GM12878 (cell line): ENCODE results near the gene FNDC3B. TPM values are rescaled to one million over a fixed set of nuclear protein-coding genes. Genes with fewer than 3 reads are reported as not detected.

ENCODE experiments used
- ATAC-seq: fragments of 200-7000 bp; cut with Tn5 transposase; 3 replicates; pipeline ENCODE4 v1.9.1; 2020; ENCODE audit warnings: mild to moderate bottlenecking, moderate library complexity
- BruUV-seq: library from RNA; stranded (reverse); fragments of 400-500 nt; replicated peaks from 2 replicates; lab custom pipeline; 2021; lab: Mats Ljungman, UMichigan
- CTCF ChIA-PET: fragments of 300-600 bp; sonication (Branson Sonifier 250); formaldehyde crosslinking; extraction: SDS; loops from one replicate; lab custom pipeline; 2021; ENCODE audit warnings: inconsistent platforms; lab: Yijun Ruan, JAX
- POLR2A ChIA-PET: fragments of 350-600 bp; formaldehyde crosslinking; extraction: SDS; loops from one replicate; lab custom pipeline; 2021; ENCODE audit warnings: inconsistent platforms; lab: Charles Lee
- RAD21 ChIA-PET: fragments of 300-600 bp; sonication (Branson Sonifier 250); formaldehyde crosslinking; loops from one replicate; lab custom pipeline; 2023; ENCODE audit warnings: antibody characterized with exemption; ENCODE audit not compliant: unreplicated experiment; lab: Charles Lee
- SMC1A ChIA-PET: fragments of 300-600 bp; sonication (Branson Sonifier 250); formaldehyde crosslinking; loops from one replicate; lab custom pipeline; 2023; ENCODE audit not compliant: unreplicated experiment, uncharacterized antibody; lab: Charles Lee
- DNase-seq: peaks from one replicate; pipeline ENCODE4 v3.0.0-alpha.2; 2011; ENCODE audit warnings: low read depth, low spot score
- FAIRE-seq: peaks from 3 replicates; lab custom pipeline; 2011; peaks lifted over from hg19 to GRCh38; lab: Jason Lieb, UNC
- H2AFZ ChIP-seq: 2 replicates; pipeline ENCODE4 v1.6.0; 2011; ENCODE audit warnings: low read depth, low read length, control low read depth; ENCODE audit not compliant: control insufficient read depth
- H3K27ac ChIP-seq: 2 replicates; pipeline ENCODE4 v1.5.1; 2011; ENCODE audit warnings: control low read depth; ENCODE audit not compliant: control insufficient read depth, insufficient read depth
- H3K27me3 ChIP-seq, 2 experiments: replicated peaks in 1 of 2; 2 replicates each; pipeline versions ENCODE4 v1.6.0 to v1.6.1; 2011; ENCODE audit warnings: low read length in 1 of 2; ENCODE audit not compliant: control insufficient read depth in 2 of 2, insufficient read depth in 2 of 2
- H3K36me3 ChIP-seq, 2 experiments: 2 replicates each; pipeline ENCODE4 v1.5.1; 2011; ENCODE audit warnings: low read length in 1 of 2; ENCODE audit not compliant: control insufficient read depth in 2 of 2, insufficient read depth in 2 of 2
- H3K4me1 ChIP-seq: 2 replicates; pipeline ENCODE4 v1.6.1; 2011; ENCODE audit warnings: mild to moderate bottlenecking, low read length, moderate library complexity, mixed read lengths; ENCODE audit not compliant: control insufficient read depth, insufficient read depth
- H3K4me2 ChIP-seq: 2 replicates; pipeline ENCODE4 v1.6.0; 2011; ENCODE audit warnings: control low read depth; ENCODE audit not compliant: control insufficient read depth, insufficient read depth
- H3K4me3 ChIP-seq: fragments of 200-600 bp; sonication (generic); 2 replicates; pipeline ENCODE4 v1.5.1; 2016
- H3K79me2 ChIP-seq: 2 replicates; pipeline ENCODE4 v1.6.0; 2011; ENCODE audit warnings: low read length; ENCODE audit not compliant: control insufficient read depth, insufficient read depth
- H3K9ac ChIP-seq: 2 replicates; pipeline ENCODE4 v1.8.0; 2011; ENCODE audit warnings: low read length, control low read depth, mixed read lengths; ENCODE audit not compliant: control insufficient read depth, insufficient read depth
- H3K9me3 ChIP-seq: replicated peaks from 3 replicates; pipeline ENCODE4 v1.5.1; 2011; ENCODE audit warnings: mild to moderate bottlenecking, low read length; ENCODE audit not compliant: control insufficient read depth, insufficient read depth
- H4K20me1 ChIP-seq: 2 replicates; pipeline ENCODE4 v1.6.0; 2011; ENCODE audit not compliant: control insufficient read depth, insufficient read depth
- PAX5 ChIP-seq: IDR thresholded peaks from 2 replicates; pipeline ENCODE4 v1.6.1; 2011; ENCODE audit warnings: low read depth, low read length, borderline replicate concordance
- SREBF1 ChIP-seq: IDR thresholded peaks from 2 replicates; pipeline ENCODE4 v1.6.1; 2012; ENCODE audit warnings: mild to moderate bottlenecking, low read length
- TAF1 ChIP-seq: IDR thresholded peaks from 2 replicates; pipeline ENCODE4 v1.6.1; 2011; ENCODE audit warnings: mild to moderate bottlenecking, low read depth, low read length, borderline replicate concordance
- WGBS: methylation state at CpG from one replicate; pipeline ENCODE4 v1.1.6; 2016; ENCODE audit warnings: low lambda C conversion rate; ENCODE audit not compliant: insufficient replicate concordance, insufficient coverage; ENCODE audit errors: missing lambda C conversion rate; 5-methylcytosine and 5-hydroxymethylcytosine counted together
- in situ Hi-C: fragments of 300-500 bp; cut with MboI; formaldehyde crosslinking; loops from 9 replicates; pipeline ENCODE4 v1.14.3; 2018; ENCODE audit warnings: mixed read lengths
- intact Hi-C: fragments of 100-400 bp; cut with micrococcal nuclease; formaldehyde crosslinking; loops from one replicate; pipeline ENCODE4 v1.14.2; 2022; ENCODE audit not compliant: unreplicated experiment
- polyA plus RNA-seq, 11 experiments: library from polyadenylated mRNA; depleted of rRNA in 4 of 11; unstranded in 6 of 11; stranded (reverse) in 5 of 11; fragments of >200 nt; fragmentation: Nextera tagmentation in 4 of 11; fragmentation: Illumina TruSeq in 1 of 11; extraction: Ambion mirVana in 4 of 11; extraction: Trizol in 1 of 11; gene quantifications; 1 replicate in 1 of 11; 2 replicates in 10 of 11; pipeline versions ENCODE4 v1.2.1 to v1.2.3, GENCODE V29; 2011 to 2016; ENCODE audit warnings: inconsistent platforms in 2 of 11, missing spikeins in 2 of 11, low read depth in 1 of 11
- total RNA-seq, 4 experiments: library from RNA; depleted of rRNA in 3 of 4; stranded (reverse); fragments of >200 nt in 3 of 4; fragmentation: Illumina TruSeq in 1 of 4; extraction: Trizol in 1 of 4; gene quantifications; 2 replicates each; pipeline versions ENCODE4 v1.2.1 to v1.2.3, GENCODE V29; 2013 to 2021
- TF ChIP-seq, protein P1 (sequence below): fragments of 450-650 bp; IDR thresholded peaks from 2 replicates; pipeline ENCODE4 v1.6.1; 2017; ENCODE audit warnings: mild to moderate bottlenecking, moderate library complexity
- TF ChIP-seq, protein P2 (sequence below): fragments of 450-650 bp; IDR thresholded peaks from 2 replicates; pipeline ENCODE4 v1.6.1; 2017; ENCODE audit warnings: borderline replicate concordance

FNDC3B gene
- total and polyA plus RNA-seq, 10 of the 15 experiments (the other 5 are each of a cell fraction or from before 2014, with no cell fraction given): 7.9 to 35.0 (median 18.5) TPM

DNA sequence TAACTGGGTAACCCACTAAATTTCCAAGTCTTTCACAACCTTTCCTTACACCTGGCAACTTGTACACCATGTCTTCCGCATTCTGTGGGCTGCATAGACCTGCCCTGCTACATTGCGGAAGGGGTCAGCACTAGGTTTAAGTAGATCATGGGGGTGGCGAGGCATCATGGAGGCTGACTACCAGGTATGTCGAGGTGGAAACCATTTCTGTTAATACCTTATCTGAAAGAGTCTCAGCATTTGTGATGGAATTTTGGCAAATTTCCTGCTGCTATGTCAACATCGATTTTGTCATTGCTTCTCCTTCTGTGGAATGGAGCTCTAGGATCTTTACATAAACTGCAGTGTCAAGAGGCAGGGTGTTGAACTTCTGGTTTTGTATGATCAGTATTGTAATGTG lies 221.7 kb downstream of the FNDC3B start:
- no TSS peak for BruUV-seq

More for the DNA sequence above, 221.7 kb downstream of the FNDC3B start:
- intact Hi-C loops: no loop called here
- H2AFZ ChIP-seq: no peak overlapping the region
- POLR2A ChIA-PET: no interaction called here
- RAD21 ChIA-PET: no interaction called here
- WGBS: 95% methylated on average over 5 of the region's 5 CpGs
- no peak overlapping the region for H3K4me3 ChIP-seq
- no peaks in the 10 kb centered on the region for H3K4me1 ChIP-seq
- ATAC-seq (no peak), DNase-seq (no peak), FAIRE-seq (no peak)
- H3K4me2 ChIP-seq: no peak overlapping the region
- no peaks in the 10 kb centered on the region for H3K27me3 ChIP-seq
- in situ Hi-C loops: no loop called here
- H3K9me3 ChIP-seq: no peaks in the 10 kb centered on the region
- SMC1A ChIA-PET: interaction anchor here (1.0 to 1.7 kb wide), 6 partner anchors 11 to 217 kb away, joined by 3 to 5 read pairs (median 3); no protein-coding TSS in a partner anchor
- TF ChIP-seq, protein P1, sequence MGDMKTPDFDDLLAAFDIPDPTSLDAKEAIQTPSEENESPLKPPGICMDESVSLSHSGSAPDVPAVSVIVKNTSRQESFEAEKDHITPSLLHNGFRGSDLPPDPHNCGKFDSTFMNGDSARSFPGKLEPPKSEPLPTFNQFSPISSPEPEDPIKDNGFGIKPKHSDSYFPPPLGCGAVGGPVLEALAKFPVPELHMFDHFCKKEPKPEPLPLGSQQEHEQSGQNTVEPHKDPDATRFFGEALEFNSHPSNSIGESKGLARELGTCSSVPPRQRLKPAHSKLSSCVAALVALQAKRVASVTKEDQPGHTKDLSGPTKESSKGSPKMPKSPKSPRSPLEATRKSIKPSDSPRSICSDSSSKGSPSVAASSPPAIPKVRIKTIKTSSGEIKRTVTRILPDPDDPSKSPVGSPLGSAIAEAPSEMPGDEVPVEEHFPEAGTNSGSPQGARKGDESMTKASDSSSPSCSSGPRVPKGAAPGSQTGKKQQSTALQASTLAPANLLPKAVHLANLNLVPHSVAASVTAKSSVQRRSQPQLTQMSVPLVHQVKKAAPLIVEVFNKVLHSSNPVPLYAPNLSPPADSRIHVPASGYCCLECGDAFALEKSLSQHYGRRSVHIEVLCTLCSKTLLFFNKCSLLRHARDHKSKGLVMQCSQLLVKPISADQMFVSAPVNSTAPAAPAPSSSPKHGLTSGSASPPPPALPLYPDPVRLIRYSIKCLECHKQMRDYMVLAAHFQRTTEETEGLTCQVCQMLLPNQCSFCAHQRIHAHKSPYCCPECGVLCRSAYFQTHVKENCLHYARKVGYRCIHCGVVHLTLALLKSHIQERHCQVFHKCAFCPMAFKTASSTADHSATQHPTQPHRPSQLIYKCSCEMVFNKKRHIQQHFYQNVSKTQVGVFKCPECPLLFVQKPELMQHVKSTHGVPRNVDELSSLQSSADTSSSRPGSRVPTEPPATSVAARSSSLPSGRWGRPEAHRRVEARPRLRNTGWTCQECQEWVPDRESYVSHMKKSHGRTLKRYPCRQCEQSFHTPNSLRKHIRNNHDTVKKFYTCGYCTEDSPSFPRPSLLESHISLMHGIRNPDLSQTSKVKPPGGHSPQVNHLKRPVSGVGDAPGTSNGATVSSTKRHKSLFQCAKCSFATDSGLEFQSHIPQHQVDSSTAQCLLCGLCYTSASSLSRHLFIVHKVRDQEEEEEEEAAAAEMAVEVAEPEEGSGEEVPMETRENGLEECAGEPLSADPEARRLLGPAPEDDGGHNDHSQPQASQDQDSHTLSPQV: no peak
- no peak for TF ChIP-seq SREBF1
- TF ChIP-seq TAF1: no peak
- TF ChIP-seq PAX5: no peak
- TF ChIP-seq, protein P2, sequence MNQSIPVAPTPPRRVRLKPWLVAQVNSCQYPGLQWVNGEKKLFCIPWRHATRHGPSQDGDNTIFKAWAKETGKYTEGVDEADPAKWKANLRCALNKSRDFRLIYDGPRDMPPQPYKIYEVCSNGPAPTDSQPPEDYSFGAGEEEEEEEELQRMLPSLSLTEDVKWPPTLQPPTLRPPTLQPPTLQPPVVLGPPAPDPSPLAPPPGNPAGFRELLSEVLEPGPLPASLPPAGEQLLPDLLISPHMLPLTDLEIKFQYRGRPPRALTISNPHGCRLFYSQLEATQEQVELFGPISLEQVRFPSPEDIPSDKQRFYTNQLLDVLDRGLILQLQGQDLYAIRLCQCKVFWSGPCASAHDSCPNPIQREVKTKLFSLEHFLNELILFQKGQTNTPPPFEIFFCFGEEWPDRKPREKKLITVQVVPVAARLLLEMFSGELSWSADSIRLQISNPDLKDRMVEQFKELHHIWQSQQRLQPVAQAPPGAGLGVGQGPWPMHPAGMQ: no peak
- no peak overlapping the region for H3K27ac ChIP-seq
- no peaks in the 10 kb centered on the region for H4K20me1 ChIP-seq
- CTCF ChIA-PET: no interaction called here
- H3K36me3 ChIP-seq: peaks cover 5 to 17% of the 10 kb centered on the region in 2 experiments; a peak in 3 of 4 replicates
- no peaks in the 10 kb centered on the region for H3K79me2 ChIP-seq
- no peak overlapping the region for H3K9ac ChIP-seq
